ENCODE measurements around the gene ASZ1.

ASZ1 gene

DNA sequence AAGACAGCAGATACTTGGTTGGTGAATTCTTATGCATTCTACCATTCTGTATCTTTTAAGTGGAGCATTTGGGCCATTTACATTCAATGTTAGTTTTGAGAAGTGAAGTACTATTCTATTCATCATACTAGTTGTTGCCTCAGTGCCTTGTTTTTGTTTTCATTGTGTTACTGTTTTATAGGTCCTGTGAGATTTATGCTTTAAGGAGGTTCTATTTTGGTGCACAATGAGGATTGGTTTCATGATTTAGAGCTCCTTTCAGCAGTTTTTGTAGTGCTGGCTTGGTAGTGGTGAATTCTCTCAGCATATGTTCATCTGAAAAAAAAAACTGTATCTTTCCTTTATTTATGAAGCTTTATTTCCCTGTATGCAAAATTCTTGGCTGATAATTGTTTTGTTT, 81.1 kb downstream of the ASZ1 start:
- DNase-seq (ENCODE audit: low read depth, low spot score), result no peak

- DNase-seq (ENCODE audit: low read depth, low spot score), result no peak
Measured at GRCh38 chr7:117338020-117338419, 89.3 kb downstream of the ASZ1 start.

- DNase-seq (ENCODE audit: low read depth, low spot score), result no peak
Measured at GRCh38 chr7:117333168-117333567, 94.1 kb downstream of the ASZ1 start.

GRCh38 chr7:117332031-117332430, 95.3 kb downstream of the ASZ1 start:
- DNase-seq (ENCODE audit: low read depth, low spot score), result no peak

DNA sequence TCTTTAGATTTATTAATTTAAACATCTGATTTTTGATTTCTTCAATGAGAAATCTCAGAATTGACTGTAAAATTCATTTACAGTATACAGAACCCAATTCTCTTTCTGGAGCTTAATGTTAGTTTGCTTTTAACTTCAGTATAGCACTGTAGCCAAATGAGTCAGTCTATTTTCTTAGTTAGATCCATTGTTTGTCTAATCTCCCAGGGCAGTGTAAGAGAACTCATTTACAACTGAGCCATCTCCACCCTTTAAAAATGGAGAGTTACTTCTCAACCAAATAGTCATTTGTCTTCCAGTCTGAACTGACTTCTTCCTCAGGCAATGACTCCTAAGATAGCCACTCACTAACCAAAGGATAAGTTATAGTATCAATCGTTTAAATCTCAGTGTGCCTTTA, 101.5 kb downstream of the ASZ1 start:
- no peak for DNase-seq (ENCODE audit: low read depth, low spot score)

DNA sequence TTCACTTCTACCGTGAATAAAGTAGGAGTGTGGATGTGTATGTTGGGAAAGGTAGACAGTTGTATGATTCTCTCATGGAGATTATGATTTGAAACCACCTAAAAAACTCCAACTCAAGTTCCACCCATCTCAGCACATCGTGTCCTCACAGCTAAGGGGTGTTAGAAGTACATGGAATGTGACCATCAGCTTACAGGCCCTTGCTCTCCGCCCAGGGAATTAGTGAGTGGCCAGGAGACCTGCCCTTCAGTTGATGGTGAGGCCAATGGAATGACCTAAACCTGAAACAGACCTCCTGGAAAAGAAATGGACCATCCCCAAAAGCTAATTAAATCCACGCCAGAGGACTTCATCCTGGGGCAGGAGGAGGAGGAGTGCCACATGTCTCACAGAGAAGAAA, 102.3 kb downstream of the ASZ1 start:
- DNase-seq (ENCODE audit: low read depth, low spot score), result no peak

DNA sequence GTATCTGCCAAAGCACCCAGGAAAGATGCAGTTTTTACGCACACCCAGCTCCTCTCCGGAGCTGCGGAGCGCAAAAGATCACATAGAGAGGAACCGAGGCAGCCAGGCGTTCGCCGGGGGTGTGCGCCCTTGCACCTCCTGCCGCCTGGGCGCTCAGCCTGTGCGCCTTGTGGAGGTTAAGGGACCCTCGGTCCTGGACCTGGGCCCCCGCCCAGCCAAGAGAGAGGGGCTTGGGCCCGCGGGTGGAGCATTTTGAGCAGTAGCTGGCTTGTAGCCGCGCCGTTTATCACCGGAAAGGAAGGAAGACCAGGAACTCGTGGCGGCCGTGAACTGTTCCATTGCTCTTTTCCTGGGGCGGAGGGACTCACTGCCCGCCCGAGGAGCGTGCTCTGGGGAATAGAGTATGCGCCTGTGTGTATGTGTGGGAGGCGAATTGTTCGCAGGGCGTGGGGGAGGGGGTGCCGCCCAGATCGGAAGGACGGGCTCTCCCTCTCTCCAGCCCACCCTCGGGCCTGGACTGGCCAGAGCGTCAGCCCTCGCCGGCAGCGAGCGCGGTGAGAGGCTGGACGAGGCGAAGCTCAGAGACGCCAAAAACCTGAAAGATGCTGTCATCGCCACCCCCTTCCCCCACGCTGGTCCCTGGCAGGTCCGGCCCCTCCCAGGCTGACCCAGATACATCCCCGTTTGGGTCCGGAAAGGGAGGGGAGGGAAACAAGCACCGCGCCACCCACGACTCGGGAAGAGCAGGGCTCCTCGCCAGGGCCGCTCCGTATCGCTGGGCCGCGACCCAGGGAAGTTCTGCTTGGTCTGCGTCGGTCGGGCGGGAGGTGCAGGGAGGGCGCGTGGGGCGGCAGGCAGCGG, 103.2 kb downstream of the ASZ1 start:
- no peak for DNase-seq (ENCODE audit: low read depth, low spot score)

DNA sequence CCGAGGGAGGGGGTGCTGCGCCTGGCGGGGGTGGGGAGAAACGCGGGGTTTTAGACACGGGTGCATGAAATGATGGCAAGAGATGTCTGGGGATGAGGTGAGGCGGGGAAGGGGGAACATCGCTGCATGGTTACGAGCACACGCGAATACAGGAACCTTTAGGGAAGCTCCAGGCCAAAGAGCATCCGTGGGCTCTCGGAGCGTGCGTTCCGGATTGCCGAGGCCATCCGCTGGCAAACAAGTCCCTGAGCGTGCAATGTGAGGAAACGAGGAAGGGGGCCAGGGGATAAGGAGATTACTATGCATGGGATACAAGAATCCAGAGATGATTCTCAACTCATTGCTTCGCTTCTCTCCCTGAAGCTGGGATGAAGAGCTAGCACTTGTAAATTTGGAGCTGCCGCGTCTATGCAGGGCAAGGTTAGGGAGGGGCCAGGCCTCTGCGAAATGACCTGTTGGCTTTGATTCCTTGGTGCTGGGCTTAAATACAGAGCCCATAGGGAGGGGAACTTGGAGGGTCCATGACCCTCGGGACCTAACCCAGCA, 103.9 kb downstream of the ASZ1 start:
- no peak for DNase-seq (ENCODE audit: low read depth, low spot score)

GRCh38 chr7:117322741-117323304, 104.5 kb downstream of the ASZ1 start, which contains the start of gene WNT2:
WNT2 (minus strand) TSS chr7:117323058; CDS start chr7:117322989, 69 bp downstream.
- DNase-seq (ENCODE audit: low read depth, low spot score), result no peak

DNA sequence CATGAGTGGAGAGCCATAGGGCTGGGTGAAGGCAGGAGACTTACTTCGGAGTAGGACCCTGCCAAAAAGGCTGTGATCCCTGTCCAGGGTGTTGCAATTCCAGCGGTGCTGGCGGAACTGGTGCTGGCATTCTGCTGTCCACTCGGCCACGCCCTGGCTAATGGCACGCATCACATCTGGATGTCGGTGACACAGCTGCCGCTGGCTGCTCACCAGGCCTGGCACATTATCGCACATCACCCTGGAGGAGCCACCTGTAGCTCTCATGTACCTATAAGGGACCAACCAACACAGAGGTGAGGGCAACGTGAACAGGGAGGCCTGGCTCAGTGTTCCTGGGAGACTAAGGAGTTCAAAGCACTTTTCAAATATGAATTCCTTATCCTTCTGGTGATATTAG, 106.8 kb downstream of the ASZ1 start:
- DNase-seq (ENCODE audit: low read depth, low spot score), result no peak

DNA sequence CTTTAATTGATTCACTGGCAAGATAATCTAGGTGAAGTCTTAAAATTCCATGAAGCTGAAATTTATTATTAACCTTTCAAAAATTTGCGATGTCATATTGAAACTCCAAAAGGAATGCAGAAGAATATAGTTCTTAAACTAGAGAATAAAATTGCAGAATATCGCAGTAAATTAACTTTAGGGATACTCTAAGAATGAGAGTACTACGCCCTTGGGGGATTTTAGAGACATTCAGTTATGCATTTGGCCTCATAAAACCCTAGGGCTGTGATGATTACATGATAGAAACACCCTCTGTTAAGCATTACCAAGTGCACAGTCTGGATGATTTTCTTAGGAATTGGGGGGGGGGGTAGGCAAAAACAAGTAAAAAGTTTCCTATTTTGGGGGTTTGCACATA, 108.1 kb downstream of the ASZ1 start:
- no peak for DNase-seq (ENCODE audit: low read depth, low spot score)

DNA sequence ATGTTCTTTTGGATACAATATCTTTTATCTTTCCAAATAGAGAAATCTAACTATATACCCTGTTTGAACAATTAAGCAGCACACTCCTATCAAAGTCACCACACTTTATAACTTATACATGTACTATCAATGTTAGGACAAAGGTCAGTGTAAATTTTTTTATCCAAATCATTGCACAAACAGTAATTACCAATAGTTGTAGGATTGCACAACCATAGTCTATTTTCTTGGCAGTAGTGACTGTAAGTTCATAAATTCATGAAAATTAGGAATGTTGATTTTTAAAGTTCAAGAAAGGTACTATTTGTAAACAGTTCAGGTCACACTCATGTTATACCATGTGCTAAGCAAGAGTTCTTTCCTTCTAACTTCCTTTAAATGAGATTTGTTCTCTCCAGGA, 113.7 kb downstream of the ASZ1 start:
- DNase-seq (ENCODE audit: low read depth, low spot score), result no peak

Measured in smooth muscle cell of the brain vasculature (primary cell).